Activated CD8-positive, alpha-beta memory T cell treated with anti-CD3 and anti-CD28 coated beads for 24 hours (primary cell): ENCODE measurements around the gene SPATA22.
"Not testable (repeated sequence)": the region's sequence is repeated elsewhere in the genome, so short reads cannot be mapped to it uniquely, and the experiment has no call there.

ENCODE experiments used
- DNase-seq: peaks from one replicate; pipeline ENCODE4 v3.0.0-alpha.2; 2020

SPATA22 gene

DNA sequence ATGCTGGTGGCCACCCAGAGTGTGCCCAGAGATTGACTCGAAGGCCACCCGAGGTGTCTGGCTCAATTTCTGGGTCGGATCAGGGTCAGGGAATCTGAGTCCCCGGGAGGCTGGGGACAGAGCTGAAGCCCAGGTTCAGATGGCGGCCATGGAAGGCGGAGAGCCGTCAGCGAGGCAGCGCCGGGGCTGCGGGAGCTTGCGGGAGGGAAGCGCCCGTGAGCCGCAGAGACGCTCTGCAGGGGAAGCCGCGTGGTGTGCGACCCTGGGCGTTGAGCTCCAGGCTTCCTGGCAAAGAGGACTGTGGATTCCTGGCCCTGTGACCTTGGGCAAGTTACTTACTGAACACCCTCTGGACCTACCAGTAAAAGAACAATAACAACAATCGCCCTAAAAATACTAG, 518 bp upstream of the SPATA22 start:
- no peak for DNase-seq

DNA sequence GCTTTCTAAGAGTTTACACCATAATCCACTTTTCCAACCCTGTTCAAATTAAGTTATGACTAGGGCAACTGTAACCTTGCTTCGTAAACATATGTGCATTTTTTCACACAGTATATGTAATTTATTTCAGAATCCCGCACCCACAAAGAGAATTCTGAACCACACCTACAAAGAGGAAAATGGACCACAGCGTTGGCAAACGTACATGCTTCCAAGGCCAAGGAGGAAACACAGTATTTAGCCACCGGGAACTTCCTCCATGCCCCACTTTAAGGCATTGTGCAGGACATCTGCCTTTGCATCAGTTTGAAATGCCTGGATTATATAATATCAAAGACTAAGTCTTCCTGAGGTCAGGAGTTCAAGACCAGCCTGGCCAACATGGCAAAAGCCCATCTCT, 2.1 kb downstream of the SPATA22 start:
- no peak for DNase-seq

DNA sequence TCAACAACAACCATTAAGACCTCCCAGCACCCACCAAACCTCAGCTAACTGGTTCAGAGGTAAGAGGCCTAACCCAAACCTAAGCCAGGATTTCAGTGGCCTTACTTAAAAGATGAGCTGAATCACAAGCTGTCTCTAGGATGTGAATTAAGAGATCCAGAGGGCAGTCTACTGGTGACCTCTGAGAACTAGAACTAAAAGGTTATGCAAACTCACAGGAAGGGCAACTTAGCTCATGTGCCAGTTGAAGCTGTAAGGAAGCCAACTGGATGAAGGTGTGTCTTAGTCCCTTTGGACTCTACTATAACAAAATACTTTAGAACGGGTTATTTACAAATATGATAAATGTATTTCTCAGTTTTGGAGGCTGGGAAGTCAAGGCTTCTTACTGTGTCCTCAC, 5.3 kb downstream of the SPATA22 start:
- DNase-seq: not testable (repeated sequence)

- no peak for DNase-seq
Measured at GRCh38 chr17:3448059-3448665, 23.5 kb downstream of the SPATA22 start.

GRCh38 chr17:3447625-3448024, 24.0 kb downstream of the SPATA22 start:
- DNase-seq: no peak

DNA sequence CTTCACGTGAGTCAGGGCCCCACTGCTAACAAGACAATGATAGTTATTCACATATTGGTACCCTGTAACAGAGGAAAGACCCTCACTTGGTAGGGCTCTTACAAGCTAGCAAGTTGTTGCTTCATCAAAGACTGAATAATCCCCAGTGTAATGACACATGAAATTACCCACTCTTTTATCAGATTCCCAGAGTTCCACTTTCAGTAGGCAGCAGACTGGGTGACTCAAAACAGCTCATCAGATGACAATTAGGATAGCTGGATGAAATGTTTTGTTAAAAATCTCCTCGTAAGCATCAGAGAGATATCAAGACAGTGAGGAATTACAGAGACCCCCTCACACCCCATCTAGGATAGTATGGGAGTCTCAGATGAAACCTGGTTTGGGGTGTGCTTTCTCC, 31.2 kb downstream of the SPATA22 start:
- DNase-seq: no peak

DNA sequence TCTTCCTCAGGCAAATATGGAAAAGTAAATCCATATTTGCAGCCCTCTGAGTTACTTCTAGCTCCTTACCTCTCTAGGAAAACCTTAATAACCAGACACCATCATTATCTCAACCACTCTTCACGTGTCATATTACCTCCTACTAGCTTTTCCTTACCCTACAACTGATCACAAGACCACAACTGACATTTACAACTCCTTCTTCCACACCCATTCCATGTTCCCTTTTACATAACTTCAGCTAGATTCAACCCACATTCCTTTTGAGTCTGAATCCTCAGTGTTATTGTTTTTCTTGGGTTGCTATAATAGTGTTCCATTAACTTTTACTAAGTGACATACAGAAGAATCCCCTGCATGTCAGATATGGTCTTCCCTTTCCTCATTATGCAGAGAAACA, 33.3 kb downstream of the SPATA22 start:
- DNase-seq: no peak

DNA sequence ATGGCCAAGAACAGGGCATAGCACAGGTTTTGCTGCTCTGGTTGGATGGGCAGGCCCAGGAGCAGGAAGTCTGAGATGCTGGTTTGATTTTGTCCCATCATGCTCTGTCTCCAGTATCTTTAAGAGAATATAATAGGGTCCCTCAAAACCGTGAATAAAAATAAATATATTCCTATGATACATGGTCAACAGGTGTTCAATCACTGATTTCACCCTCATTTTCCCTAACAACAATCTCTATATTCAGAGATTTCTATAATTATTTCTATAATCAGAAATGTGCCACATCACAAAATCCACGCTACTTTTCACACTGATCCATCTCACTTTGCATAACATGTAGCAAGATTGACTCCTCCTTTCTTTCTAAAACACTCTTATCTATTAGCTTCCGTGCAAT, 37.9 kb downstream of the SPATA22 start, which contains the start of gene OR1E2:
Gene OR1E2, minus strand, starts transcription at position 101 of the 400 bp plus-strand sequence. Its CDS starts 0 bp downstream, at position 101.
- DNase-seq: no peak

DNA sequence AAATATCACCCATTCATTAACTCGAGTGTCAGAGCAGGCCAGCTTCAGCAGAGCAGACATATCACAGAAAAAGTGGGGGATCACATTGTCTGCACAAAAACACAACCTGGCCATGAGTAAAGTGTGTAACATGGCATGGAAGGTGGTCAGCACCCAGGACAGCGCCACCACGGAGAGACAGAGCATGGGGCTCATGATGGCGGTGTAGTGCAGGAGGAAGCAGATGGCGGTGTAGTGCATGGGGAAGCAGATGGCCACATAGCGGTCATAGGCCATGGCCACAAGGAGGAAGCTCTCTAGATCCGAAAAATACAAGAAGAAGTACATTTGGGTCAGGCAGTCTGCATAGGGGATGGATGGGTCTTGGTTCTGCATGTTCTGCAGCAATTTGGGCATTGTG, 38.4 kb downstream of the SPATA22 start:
- not testable (repeated sequence) for DNase-seq

DNA sequence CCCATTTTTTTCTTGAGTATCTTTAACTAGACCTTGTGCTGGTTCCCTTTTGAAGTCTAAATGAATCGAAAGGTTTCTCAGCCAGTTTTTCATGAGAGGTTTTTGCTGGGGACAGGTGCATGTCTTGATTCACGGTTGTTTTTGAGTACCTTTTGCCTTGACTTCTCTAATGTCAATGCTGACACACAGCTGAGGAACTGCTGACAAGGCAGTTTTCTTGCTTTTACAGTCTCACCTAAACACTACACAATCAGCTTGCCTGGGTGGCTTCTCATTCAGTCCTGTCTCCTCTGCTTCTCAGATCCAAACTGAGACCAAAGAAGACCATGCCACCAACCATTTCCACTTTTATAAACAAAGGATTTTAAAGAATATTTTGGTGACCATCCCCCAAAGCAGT, 53.4 kb downstream of the SPATA22 start:
- no peak for DNase-seq

DNA sequence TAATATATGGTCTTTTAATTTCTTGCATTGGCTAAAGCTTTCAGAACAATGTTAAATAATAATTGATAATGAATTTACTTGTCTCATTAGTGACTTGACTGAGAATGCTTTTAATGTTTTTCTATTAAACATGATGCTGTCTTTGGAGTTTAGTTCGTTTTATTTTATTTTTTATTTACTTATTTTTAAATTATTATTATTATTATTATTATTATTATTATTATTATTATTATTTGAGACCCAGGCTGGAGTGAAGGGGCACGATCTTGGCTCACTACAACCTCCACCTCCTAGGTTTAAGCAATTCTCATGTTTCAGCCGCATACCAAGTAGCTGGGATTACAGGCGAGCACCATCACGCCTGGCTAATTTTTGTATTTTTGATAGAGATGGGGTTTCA, 56.0 kb downstream of the SPATA22 start:
- no peak for DNase-seq

- not testable (repeated sequence) for DNase-seq
Measured at GRCh38 chr17:3412216-3412615, 59.4 kb downstream of the SPATA22 start.

- no peak for DNase-seq
Measured at GRCh38 chr17:3411070-3411469, 60.5 kb downstream of the SPATA22 start, which contains the start of gene OR3A3. Gene OR3A3, plus strand, starts transcription at chr17:3411370.

GRCh38 chr17:3403856-3404255, 67.8 kb downstream of the SPATA22 start:
- not testable (repeated sequence) for DNase-seq

DNA sequence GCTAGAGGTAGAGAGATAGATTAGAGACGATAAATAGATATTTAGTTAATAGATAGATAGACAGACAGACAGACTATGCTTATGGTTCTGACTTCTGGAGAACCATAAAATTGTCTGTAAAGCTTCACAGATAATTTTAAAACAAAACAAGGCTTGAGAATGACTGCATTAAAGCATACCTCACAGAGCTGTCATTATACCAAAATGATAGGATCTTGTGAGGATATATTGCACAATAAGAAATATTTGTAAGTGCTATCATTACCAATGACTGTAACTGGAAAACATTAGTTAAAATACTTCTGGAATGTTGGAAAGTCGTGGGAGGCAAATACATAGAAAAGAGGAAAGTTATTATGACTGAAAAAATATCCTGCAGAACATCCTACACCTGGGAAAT, 69.8 kb downstream of the SPATA22 start:
- DNase-seq: no peak

GRCh38 chr17:3400055-3400454, 71.6 kb downstream of the SPATA22 start:
- no peak for DNase-seq

- DNase-seq: no peak
Measured at GRCh38 chr17:3398310-3398709, 73.3 kb downstream of the SPATA22 start, which contains the start of gene OR1E1. Gene OR1E1, minus strand, starts transcription at chr17:3398410. Its CDS starts 0 bp downstream, at chr17:3398410.

DNA sequence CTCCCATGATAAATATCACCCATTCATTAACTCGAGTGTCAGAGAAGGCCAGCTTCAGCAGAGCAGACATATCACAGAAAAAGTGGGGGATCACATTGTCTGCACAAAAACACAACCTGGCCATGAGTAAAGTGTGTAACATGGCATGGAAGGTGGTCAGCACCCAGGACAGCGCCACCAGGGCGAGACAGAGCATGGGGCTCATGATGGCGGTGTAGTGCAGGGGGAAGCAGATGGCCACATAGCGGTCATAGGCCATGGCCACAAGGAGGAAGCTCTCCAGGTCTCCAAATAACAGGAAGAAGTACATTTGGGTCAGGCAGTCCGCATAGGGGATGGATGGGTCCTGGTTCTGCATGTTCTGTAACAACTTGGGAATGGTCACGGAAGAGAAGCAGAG, 73.8 kb downstream of the SPATA22 start:
- not testable (repeated sequence) for DNase-seq
